IPS DF 4.7 (cell line): Measurements from ENCODE around the gene DCP2.
"Not testable (repeated sequence)": the region's sequence is repeated elsewhere in the genome, so short reads cannot be mapped to it uniquely, and the experiment has no call there.

Experiments
- DNase-seq: peaks from one replicate; pipeline ENCODE4 v3.0.0-alpha.2; 2013; ENCODE audit warnings: low spot score; ENCODE audit errors: extremely low read depth

Gene DCP2

GRCh38 chr5:112976432-112977309 is at the start of gene DCP2:
DCP2 (plus strand) TSS chr5:112976798; CDS start chr5:112976934, 136 bp downstream.
- DNase-seq = peak; percentile 99

- DNase-seq = no peak
Observed at GRCh38 chr5:112929336-112930081, 47.1 kb upstream of the DCP2 start.

GRCh38 chr5:112930082-112930344 is 46.6 kb upstream of the DCP2 start:
- no peak for DNase-seq

- no peak for DNase-seq
Observed at GRCh38 chr5:112931473-112931872, 45.1 kb upstream of the DCP2 start.

GRCh38 chr5:112933105-112933504 is 43.5 kb upstream of the DCP2 start:
- no peak for DNase-seq

GRCh38 chr5:112933651-112934365 is 42.8 kb upstream of the DCP2 start:
- no peak for DNase-seq

GRCh38 chr5:112934366-112934663 is 42.3 kb upstream of the DCP2 start:
- DNase-seq = no peak

- no peak for DNase-seq
Observed at GRCh38 chr5:112935675-112936074, 40.9 kb upstream of the DCP2 start.

- DNase-seq = no peak
Observed at GRCh38 chr5:112938286-112938685, 38.3 kb upstream of the DCP2 start.

- no peak for DNase-seq
Observed at GRCh38 chr5:112940670-112941069, 35.9 kb upstream of the DCP2 start.

GRCh38 chr5:112948458-112948857 is 28.1 kb upstream of the DCP2 start:
- DNase-seq = no peak

GRCh38 chr5:112951124-112951702 is 25.4 kb upstream of the DCP2 start:
- no peak for DNase-seq

GRCh38 chr5:112956606-112957005 is 20.0 kb upstream of the DCP2 start:
- DNase-seq = no peak

- no peak for DNase-seq
Observed at GRCh38 chr5:112957036-112957808, 19.4 kb upstream of the DCP2 start.

- no peak for DNase-seq
Observed at GRCh38 chr5:112958093-112959088, 18.2 kb upstream of the DCP2 start.

GRCh38 chr5:112959872-112960271 is 16.7 kb upstream of the DCP2 start:
- DNase-seq = not testable (repeated sequence)

GRCh38 chr5:112960315-112960714 is 16.3 kb upstream of the DCP2 start:
- no peak for DNase-seq

GRCh38 chr5:112960863-112961504 is 15.6 kb upstream of the DCP2 start:
- DNase-seq = no peak

GRCh38 chr5:112963374-112963733 is 13.2 kb upstream of the DCP2 start:
- DNase-seq = not testable (repeated sequence)
